ENCODE results near the gene BNC1.
"Not testable (repeated sequence)": the region's sequence is repeated elsewhere in the genome, so short reads cannot be mapped to it uniquely, and the experiment has no call there.

BNC1 gene

DNA sequence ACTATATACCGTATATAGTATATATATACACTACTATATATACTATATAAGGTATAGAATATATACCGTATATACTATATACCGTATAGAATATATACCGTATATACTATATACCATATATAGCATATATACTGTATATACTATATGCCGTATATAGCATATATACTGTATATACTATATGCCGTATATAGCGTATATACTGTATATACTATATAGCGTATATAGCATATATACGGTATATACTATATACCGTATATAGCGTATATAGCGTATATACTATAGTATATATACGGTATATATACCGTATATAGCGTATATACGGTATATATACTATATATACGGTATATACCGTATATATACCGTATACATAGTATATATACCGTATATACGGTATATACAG, 54.2 kb downstream of the BNC1 start:
- DNase-seq = no peak

DNA sequence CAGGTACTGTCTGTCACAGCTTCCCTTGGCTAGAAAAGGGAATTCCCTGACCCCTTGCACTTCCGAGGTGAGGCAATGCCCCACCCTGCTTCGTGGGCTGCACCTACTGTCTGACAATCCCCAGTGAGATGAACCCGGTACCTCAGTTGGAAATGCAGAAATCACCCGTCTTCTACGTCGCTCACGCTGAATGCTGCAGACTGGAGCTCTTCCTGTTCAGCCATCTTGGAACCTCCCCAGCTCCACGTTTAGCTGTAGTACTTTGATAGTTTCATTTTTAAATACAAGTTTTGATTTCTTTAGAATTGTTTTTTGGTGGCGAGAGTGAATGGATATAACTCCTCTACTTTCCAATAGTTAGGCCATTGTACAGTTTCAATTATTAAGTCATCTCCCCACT, 59.0 kb downstream of the BNC1 start:
- DNase-seq = no peak

DNA sequence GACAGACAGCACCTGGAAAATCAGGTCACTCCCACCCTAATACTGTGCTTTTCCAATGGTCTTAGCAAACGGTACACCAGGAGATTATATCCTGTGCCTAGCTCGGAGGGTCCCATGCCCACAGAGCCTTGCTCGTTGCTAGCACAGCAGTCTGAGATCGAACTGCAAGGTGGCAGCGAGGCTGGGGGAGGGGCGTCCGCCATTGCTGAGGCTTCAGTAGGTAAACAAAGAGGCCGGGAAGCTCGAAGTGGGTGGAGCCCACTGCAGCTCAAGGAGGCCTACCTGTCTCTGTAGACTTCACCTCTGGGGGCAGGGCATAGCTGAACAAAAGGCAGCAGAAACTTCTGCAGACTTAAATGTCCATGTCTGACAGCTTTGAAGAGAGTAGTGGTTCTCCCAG, 62.7 kb downstream of the BNC1 start:
- not testable (repeated sequence) for DNase-seq

DNA sequence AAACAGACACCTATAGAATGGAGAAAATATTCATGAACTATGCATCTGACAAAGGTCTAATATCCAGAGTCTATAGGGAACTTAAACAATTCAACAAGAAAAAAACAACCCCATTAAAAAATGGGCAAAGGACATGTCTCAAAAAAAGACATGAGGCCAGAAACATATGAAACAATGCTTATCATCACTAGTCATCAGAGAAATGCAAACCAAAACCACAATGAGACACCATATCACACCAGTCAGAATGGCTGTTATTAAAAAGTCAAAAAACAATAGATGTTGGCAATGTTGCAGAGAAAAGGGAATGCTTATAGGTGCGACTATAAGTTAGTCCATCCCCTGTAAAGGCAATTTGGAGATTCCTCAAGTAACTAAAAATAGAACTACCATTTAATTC, 65.4 kb downstream of the BNC1 start:
- peak; percentile 11 for DNase-seq

DNA sequence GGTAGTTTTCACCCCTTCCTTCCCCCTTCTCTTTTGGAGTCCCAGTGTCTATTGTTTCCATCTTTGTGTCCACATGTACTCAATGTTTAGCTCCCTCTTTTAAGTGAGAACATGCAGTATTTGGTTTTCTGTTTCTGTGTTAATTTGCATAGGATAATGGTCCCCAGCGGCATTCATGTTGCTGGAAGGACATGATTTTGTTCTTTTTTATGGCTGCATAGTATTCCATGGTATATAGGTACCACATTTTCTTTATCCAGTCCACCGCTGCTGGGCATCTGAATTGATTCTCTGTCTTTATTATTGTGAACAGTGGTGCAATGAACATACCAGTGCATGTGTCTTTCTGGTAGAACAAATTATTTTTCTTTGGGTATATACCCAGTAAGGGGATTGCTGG, 69.2 kb downstream of the BNC1 start:
- no peak for DNase-seq

DNA sequence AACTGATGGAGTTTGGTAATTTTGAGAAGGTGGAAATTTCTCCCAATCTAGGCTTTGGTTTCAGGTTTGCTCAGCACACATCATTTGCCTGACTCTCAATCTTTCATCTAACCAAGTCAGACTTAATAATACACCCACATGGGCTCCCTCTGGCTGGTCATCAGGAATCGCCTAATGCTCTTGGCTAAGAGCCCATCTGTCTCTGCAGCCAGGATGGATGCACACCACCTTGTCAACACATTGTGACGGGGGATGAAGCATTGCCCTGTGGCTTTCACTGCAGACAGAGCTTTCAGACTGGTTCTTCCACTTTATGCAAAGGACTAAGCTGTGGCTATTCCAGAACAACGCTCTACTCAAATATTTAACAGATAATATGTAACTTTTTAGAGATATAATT, 73.8 kb downstream of the BNC1 start:
- DNase-seq = peak; percentile 5

DNA sequence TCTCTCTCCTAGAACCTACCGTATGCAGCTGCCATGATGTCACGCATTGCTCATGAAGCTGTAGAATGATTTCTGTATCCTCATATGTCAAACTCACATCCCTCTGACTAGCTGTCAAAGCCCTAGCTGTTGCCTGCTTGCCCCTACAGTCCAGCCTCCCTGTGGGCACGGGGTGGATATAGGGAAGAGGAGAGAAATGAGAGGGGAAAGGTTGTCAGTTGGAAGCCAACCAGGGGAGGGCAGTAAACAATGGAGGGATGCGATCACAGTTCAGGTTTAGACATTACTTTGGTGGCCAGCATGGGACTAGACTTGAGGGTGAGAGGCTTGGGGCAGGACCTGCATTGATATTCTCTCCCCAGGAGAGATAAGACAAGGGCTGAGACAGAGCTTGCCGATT, 75.1 kb downstream of the BNC1 start:
- no peak for DNase-seq

DNA sequence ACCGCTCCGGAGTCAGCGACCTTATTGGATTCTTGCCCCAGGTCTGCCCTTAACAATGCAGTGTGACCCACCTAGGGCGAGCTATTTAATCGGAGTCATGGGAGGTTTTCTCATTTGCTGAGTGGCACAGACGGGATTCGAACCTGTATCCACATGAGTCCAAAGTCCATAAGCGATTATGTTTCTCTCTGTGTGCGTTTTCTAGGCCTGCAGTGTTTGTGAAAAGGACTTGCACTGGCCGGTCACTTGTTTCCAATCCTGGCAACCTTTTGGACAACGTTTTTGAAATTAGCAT, 76.2 kb downstream of the BNC1 start:
- no peak for DNase-seq

DNA sequence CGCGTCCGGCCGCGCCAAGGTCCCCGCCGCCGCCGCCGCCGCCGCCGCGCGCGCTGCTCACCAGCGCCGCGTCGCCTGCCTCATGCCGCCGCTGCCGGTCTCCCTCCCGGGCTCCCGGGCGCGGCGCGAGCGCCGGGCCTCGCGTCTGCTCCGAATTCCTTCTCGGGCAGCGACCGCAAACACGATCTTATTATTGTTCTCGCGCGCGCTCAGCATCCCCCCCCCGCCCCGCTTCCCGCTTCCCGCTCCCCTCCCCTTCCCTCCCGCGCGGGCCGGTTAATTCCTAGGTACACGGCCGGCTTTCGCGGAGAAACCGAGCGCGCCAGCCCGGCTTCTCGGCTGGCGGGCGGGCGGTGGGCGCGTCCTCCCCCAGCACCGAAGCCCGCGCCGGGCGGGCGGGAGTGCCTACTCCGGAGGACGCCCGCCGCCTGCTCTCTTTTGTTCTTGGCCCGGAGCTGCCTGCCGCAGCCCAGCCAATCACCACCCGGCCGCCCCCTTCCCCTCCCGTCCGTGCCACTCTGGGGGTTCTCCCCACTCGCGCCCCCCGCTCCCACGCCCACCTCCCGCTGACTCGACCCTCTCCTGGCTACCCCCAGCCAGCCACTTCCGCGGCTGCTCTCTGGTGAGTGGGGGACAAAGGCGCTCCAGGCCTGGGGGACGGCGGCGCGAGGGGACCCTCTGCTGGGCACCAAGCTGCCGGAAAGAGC, 76.7 kb downstream of the BNC1 start, which contains the start of gene HDGFL3:
Gene HDGFL3, minus strand, starts transcription at position 164 of the 707 bp plus-strand sequence. CDS start 409 bp downstream, outside the sequence.
- DNase-seq = peak; percentile 13

DNA sequence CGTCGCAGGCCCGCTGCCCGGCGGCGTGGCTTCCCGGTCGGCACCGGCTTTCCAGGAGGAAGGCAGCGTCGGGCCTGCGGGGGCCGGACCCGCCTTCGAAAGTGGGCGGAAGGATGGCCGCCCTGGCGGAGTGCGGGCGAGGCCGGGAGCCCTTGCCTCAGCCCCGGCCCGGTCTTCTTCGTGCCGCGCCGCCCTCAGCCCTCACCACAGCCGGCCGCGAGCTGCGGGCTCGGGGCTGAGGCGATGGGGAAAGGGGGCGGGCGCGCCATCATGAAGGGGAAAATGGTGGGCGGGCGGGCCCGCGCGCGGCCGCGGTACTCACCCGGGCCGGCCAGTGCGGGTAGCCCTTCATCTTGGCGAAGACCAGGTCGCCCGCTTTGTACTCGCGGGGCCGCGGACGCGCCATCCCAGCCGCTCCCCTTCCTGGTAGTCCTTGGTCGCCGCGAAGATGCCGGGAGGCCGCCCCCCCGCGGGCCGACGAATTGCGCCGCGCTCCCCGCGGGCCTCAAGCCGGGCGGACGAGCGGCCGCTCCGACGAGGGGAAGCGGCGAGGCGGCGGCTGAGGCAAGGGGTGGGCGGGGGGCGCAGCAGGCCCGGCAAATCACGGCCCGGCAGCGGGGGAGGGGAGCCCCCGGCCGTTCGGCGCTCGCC, 77.3 kb downstream of the BNC1 start:
- no peak for DNase-seq

DNA sequence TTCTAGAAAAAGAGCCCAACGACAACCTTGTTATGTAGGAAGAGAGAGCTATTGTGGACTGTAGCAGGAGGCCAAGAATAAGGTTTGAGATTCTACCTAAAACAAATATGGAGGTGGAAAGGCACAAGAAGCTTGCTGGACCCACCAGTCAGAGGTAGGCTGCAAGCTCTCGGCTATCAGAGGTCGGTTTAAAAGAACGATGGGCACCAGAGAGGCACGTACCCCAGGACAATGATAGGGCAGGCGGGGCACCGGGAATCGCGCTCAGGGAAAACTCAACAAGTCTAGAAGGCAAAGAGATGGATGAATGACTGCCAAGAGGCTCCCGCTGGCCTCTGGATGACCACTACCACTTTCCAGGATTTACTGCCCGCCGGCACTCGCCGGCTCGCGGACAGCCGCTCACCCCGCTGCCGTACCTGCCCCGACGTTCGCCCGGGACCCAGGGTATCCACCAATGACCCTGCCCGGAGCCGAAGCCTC, 77.9 kb downstream of the BNC1 start:
- DNase-seq = no peak
